GM19035 (cell line): ENCODE results near the gene COPE.

Experiments
- ATAC-seq: cut with Tn5 transposase; IDR thresholded peaks from one replicate; pipeline ENCODE4 v1.9.1; 2021; ENCODE audit not compliant: unreplicated experiment

The COPE gene

DNA sequence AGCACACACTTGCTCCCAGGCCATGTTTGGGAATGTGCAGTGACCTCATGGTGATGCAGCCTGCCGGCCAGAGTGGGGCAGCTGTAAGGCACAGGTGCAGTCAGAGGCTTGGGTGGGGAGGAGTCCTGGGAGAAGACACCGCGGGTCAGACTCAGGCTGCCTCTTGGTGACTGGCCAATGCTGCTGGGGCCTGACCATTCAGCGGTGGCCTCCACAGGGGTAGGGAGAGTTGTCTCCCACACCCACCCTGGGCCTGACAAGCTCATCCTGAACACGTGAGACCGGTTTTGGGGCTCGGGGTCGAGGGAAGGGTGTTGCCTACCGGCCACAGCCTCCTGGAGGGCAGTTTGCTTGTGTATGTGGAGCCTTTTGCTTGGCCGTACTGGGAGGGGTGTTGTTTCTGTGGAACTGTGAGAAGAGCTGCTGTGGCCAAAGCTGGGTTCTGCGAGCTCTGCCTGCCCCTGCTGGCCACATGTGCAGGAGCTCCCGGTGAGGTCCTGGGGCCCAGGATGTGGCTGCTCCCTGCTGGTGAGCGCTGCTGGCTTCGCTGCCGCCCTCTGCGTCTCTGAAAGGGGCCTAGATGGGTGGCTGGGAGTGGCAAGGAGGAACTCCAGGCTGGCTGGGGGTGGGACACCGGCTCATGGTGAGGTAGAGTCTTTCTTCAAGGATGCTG, 65.3 kb downstream of the COPE start:
- no peak for ATAC-seq

DNA sequence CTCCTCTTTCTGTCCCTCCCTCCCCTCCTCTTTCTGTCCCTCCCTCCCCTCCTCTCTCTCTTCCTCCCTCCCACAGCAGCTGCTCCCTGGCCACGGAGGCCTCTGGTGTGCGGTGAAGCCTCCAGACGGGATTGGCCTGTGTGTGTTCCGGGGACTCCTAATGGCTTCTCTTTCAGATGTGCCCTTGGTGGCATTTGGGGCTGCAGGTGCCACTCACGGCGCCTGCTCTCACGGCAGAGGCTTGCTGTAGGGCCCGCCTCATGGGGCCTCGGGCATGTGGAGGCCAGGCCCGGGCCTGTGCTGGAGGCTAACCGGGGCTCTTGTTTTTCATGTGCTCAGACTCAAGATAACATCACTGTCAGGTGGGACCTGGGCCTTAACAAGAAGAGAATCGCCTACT, 66.5 kb downstream of the COPE start:
- ATAC-seq = no peak

DNA sequence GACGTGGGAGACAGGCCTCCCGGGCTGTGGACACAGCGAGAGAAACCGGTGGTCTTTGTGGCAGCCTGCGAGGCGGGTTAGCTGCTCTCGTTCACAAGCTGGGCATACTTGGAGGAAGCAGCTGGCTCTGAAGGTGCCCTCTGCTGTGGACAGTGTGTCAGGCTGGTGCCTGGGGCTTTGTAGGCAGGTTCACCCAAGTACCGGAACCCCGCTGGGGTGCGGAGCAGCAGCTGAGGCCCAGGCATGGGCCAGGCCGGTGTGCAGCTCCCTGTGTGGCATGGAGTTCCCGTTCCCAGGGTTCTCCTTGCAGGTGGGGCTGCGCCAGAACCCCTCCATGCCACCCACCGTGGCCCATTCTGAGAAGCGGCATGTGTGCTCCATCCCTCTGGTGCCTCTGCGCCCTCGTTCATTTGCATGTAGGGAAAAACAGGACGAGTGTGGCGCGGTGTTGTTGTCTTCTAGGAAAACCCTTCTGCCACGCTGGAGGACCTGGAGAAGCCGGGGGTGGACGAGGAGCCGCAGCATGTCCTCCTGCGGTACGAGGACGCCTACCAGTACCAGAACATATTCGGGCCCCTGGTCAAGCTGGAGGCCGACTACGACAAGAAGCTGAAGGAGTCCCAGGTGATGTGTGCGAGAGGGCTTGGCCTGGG, 67.4 kb downstream of the COPE start:
- no peak for ATAC-seq

DNA sequence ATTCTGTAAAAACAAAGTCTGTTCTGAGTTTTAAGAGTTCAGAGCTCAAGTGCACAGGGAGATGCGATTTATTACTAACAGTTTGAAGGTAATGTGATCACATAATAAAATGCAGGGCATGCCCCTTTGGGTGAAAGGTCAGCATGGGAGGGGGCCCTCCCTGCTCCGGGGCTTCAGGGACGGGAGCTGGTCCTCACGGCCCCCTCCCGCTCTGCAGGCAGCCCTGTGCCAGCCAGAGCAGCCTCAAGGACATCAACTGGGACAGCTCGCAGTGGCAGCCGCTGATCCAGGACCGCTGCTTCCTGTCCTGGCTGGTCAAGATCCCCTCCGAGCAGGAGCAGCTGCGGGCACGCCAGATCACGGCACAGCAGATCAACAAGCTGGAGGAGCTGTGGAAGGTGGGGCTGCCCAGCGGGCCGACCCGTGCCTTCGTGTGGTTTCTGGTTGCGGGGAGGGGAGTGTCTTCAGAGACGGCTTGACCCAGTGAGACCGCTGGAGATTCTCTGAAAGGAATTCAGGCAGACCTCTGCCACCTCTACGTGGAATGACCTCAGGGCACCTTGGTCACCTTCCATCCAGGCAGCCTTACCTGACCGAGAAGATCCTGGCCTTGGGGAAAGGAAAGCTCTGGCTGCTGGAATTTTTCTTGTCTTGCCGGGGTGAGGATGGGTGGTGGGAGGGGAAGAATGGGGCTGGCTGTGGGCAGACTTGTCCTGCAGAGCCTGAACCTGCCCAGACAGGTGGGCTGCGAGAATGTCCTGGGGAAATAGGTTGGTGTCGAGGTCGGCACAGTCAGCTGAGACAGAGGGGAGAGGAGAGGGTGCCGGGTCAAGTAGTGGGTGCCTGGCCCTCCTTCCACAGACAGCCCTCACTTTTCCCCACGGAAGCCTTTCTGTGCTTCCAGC, 68.5 kb downstream of the COPE start:
- ATAC-seq = no peak

DNA sequence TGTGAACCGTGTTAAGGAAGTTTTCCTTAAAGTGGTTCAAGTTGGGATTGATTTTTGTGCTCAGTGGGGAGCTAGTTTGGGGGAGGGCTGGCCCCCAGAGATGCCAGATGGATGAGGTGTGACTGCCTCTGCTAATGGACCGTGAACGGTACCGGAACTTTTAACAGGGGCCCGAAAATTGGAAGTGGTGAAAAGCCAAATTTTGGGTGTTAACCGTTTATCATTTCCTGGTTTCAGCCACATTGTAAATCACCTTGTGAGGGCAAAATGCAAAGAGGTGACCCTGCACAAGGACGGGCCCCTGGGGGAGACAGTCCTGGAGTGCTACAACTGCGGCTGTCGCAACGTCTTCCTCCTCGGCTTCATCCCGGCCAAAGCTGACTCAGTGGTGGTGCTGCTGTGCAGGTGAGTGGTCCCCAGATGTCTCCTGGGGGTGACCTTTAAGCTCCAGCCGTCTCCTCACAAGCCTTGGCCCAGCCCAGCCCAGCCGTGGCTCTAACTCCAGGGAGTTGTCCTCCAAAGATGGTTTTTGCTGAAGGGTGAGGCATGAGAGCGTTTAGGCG, 69.3 kb downstream of the COPE start:
- no peak for ATAC-seq
